ENCODE results near the gene ETNPPL.

- no peak for TF ChIP-seq TEAD4 (IDR thresholded peaks at IDR 0.05; ENCODE audit: low read length)
- no peak for TF ChIP-seq TEAD4 (CRISPR knock-in tag; IDR thresholded peaks at IDR 0.05; ENCODE audit: borderline replicate concordance)
- TF ChIP-seq, protein P1, sequence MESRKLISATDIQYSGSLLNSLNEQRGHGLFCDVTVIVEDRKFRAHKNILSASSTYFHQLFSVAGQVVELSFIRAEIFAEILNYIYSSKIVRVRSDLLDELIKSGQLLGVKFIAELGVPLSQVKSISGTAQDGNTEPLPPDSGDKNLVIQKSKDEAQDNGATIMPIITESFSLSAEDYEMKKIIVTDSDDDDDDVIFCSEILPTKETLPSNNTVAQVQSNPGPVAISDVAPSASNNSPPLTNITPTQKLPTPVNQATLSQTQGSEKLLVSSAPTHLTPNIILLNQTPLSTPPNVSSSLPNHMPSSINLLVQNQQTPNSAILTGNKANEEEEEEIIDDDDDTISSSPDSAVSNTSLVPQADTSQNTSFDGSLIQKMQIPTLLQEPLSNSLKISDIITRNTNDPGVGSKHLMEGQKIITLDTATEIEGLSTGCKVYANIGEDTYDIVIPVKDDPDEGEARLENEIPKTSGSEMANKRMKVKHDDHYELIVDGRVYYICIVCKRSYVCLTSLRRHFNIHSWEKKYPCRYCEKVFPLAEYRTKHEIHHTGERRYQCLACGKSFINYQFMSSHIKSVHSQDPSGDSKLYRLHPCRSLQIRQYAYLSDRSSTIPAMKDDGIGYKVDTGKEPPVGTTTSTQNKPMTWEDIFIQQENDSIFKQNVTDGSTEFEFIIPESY (CRISPR knock-in tag; IDR thresholded peaks at IDR 0.05) = no peak
- TF ChIP-seq BHLHE40 (IDR thresholded peaks at IDR 0.05; ENCODE audit: low read length) = no peak
- TF ChIP-seq CTCF (IDR thresholded peaks at IDR 0.05 in 2 of 3, conservative IDR thresholded peaks at IDR 0.05 in 1 of 3; ENCODE audit: insufficient read depth in 2 of 3, low read depth in 1 of 3, low read length in 3 of 3) = no peak
- no peak for TF ChIP-seq MEF2A (IDR thresholded peaks at IDR 0.05; ENCODE audit: control insufficient read depth, low read depth, low read length)
These were observed 4.4 kb downstream of the ETNPPL start for GRCh38 chr4:108758498-108758897.
